WTC11 (cell line): ENCODE results near the gene ROBO4.

Experiments
- CREM ChIP-seq: sonication (generic); formaldehyde crosslinking; IDR thresholded peaks from 2 replicates; pipeline ENCODE4 v1.8.1; 2022; ENCODE audit warnings: mild to moderate bottlenecking, missing genetic modification reagents, moderate library complexity
- CTCF ChIP-seq: fragments of 200-600 bp; IDR thresholded peaks from 2 replicates; pipeline ENCODE4 v1.8.0; 2022; ENCODE audit warnings: antibody characterized with exemption
- IRF2 ChIP-seq: sonication (generic); formaldehyde crosslinking; IDR thresholded peaks from 2 replicates; pipeline ENCODE4 v1.8.0; 2022; ENCODE audit warnings: low read depth, missing genetic modification reagents, borderline replicate concordance
- MAX ChIP-seq: sonication (generic); formaldehyde crosslinking; IDR thresholded peaks from 2 replicates; pipeline ENCODE4 v1.8.0; 2022; ENCODE audit warnings: mild to moderate bottlenecking, missing genetic modification reagents
- NFYB ChIP-seq: sonication (generic); formaldehyde crosslinking; conservative IDR thresholded peaks from 2 replicates; pipeline ENCODE4 v1.8.0; 2022; ENCODE audit warnings: low read depth, missing genetic modification reagents
- USF2 ChIP-seq: sonication (generic); formaldehyde crosslinking; IDR thresholded peaks from 2 replicates; pipeline ENCODE4 v1.8.1; 2023; ENCODE audit warnings: mild to moderate bottlenecking, missing genetic modification reagents, moderate library complexity
- ZNF281 ChIP-seq: sonication (generic); formaldehyde crosslinking; IDR thresholded peaks from 2 replicates; pipeline ENCODE4 v1.8.0; 2023; ENCODE audit warnings: mild to moderate bottlenecking, missing genetic modification reagents

GRCh38 chr11:124892146-124892545 lies 5.5 kb downstream of the ROBO4 start:
- TF ChIP-seq MAX (CRISPR knock-in tag): no peak
- no peak for TF ChIP-seq CTCF
- no peak for TF ChIP-seq CREM (CRISPR knock-in tag)
- no peak for TF ChIP-seq USF2
- TF ChIP-seq NFYB (CRISPR knock-in tag): no peak
- TF ChIP-seq ZNF281 (CRISPR knock-in tag): no peak
- TF ChIP-seq IRF2 (CRISPR knock-in tag): no peak
